DMS79 treated with DMSO at 0.1 percent for 48 hours (cell line): ENCODE data around the gene NCAPH2.
"Not testable (repeated sequence)": the region's sequence is repeated elsewhere in the genome, so short reads cannot be mapped to it uniquely, and the experiment has no call there.

Experiments
- DNase-seq: peaks from one replicate; lab custom pipeline; 2025; lab: John Stamatoyannopoulos, UW

The NCAPH2 gene

DNA sequence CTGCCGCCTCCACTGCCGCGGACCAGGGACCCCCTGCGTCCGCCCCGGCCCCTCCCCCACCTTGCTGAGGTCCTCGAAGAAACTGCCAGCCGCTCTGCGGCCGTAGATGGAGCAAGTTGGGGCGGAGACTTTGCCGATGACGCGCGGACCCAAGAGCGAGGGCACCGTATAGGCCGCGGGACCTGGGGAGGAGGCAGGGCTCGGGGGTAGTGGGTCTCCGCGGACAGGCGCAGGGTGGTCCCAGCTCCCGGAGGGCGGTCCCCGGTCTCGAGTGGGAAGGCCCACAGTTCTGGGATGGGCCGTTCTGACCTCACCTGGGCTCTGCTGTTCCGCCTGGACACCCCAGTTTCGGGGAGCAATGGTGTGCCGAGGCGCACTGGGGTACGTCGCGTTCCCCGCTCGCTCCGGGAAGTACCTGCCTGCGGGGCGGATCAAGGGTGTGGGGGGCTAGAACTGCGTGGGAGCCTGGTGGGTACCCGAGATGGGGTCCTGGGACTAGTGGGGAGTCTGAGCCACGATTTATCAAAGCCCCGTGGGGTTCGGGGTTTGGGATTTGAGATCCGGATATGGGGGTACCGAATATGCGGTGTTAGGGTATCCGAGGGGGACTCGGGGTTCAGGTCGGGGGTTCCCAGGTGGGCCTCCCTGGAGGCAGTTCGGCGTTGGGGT lies 23.0 kb downstream of the NCAPH2 start:
- peak; percentile 27 for DNase-seq

DNA sequence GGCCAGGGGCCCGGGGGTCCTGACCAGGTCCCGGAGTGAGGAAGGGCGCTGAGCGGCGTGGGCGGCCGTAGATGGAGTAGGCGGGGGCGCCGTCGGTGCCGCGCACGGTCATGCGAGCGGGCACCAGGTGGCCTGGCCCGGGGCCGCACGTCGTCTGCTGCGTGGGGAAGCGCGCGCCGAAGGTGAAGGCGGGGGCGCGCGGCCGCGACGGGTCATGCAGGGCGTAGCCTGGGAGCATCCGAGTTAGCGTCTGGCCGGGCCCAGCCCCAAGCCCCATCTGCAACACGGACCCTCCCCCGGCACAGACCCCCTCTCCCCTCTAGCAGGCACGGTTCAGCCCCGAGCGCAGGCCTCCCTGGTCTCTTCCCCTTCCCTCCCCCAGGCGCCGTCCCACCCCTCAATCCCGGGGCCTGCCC lies 23.5 kb downstream of the NCAPH2 start:
- DNase-seq = peak; percentile 7

DNA sequence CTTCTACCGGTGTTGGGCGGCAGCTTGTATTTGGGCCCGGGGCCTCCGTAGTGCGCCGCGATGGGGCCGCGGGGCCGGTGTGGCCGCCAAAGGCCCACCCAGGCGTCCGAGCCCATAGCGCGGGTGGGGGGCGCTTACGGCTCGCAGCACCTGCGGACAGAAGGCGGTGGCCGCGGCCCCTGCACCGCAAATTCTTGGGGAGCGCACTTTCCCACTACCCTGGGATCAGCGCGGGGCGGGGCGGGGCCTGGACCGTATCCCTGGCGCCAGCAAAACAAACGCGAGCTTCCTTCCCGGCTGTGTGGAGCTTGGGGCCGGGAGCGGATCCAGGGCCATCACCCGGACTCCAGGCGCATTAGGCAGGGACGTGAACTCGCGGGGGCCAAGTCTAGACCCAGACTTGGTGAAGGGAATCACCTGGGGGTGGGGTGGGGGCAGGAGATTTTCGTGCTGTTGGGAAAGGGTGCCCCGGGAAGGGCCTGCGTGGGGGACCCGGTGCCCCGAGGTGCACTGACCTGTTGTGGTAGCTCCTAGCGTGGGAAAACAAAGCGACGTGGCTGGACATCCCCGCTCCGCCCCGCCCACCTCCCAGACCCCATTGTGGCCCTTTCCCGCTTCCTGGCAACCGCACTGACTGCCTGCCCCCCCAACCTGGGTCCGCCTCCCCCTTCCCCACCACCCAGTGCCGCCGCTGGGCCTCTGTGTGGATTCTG lies 24.1 kb downstream of the NCAPH2 start:
- DNase-seq = no peak

DNA sequence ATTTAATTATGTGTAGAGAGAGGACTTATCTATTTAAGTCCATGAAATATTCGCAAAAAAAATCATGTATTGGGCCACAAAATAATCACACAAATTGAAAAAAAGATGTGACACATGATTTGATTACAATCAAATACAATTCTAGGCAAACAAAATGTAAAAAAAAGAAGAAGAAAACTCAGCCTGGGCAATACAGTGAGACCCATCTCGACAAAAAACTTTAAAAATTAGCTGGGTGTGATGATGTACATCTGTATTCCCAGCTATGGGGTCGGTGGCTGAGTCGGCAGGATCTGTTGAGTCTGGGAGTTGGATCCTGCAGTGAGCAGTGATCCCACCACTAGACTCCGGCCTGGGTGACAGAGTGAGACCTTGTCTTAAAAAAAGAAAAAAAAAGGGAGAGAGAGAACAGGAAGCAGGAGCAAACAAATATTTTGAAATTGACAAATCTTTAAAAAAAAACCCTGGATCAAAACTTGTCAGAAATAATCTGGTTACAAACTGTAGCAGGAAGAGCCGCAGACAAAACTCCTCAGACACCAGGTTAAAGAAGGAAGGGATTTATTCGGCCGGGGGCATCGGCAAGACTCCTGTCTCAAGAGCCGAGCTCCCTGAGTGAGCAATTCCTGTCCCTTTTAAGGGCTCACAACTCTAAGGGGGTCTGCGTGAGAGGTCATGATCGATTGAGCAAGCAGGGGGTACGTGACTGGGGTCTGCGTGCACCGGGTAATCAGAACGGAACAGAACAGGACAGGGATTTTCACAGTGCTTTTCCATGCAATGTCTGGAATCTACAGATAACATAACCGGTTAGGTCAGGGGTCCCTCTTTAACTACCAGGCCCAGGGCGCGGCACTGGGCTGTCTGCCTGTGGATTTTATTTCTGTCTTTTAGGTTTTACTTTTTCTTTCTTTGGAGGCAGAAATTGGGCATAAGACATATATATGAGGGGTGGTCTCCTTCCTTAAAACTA lies 25.1 kb downstream of the NCAPH2 start:
- DNase-seq = no peak

GRCh38 chr22:50533856-50534711 lies 26.1 kb downstream of the NCAPH2 start:
- DNase-seq = not testable (repeated sequence)

GRCh38 chr22:50535113-50535512 lies 27.1 kb downstream of the NCAPH2 start:
- DNase-seq = no peak

DNA sequence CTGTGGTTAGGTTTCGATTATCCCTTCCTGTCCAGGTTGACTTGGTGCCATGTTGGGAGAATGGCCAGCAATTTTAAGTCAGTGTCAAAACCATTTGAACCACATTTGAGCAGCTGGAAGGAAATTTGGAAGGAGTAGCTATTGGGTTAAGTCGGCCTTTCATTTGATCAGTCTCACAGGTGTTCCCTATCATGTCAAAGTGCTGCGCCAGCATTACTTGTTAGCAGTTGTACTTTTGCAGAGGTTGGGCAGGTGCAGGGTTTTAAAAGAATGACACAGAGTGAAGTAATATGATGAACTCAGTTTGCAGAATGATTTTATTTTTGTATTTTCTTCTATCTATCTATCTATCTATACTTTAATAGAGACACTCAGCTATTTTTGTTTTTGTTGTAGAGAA lies 28.2 kb downstream of the NCAPH2 start:
- DNase-seq = no peak

GRCh38 chr22:50537765-50538164 lies 29.7 kb downstream of the NCAPH2 start:
- DNase-seq = no peak

DNA sequence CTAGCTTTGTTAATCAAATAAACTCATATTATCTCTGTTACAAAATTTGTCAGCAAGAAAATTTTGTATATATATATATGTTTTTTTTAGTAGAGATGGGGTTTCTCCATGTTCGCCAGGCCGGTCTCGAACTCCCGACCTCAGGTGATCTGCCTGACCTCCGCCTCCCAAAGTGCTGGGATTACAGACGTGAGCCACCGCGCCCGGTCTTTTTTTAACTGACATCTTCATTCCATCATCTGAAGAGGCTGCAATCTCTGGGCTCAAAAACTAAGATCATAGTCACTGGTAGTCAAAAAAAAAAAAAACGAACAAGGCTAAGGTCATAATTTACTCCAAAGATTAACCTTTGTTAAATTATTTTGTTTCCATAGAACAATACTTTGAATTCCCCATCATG lies 32.4 kb downstream of the NCAPH2 start:
- DNase-seq = no peak

DNA sequence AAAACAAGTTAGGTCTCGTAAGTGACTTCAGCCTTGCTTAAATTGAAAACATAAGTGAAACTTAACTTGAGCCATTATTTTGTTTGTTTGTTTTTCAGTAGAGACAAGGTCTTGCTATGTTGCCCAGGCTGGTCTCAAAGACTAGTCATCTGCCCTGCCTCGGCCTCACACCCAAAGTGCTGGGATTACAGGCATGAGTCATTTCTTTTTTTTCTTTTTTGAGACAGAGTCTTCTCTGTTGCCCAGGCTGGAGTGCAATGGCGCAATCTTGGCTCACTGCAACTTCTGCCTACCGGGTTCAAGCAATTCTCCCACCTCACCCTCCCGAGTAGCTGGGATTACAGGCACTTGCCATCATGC lies 33.6 kb downstream of the NCAPH2 start:
- DNase-seq = not testable (repeated sequence)

GRCh38 chr22:50542416-50542927 lies 34.4 kb downstream of the NCAPH2 start:
- no peak for DNase-seq

- DNase-seq = peak; percentile 38
Measured at GRCh38 chr22:50544078-50544745, 36.2 kb downstream of the NCAPH2 start.

DNA sequence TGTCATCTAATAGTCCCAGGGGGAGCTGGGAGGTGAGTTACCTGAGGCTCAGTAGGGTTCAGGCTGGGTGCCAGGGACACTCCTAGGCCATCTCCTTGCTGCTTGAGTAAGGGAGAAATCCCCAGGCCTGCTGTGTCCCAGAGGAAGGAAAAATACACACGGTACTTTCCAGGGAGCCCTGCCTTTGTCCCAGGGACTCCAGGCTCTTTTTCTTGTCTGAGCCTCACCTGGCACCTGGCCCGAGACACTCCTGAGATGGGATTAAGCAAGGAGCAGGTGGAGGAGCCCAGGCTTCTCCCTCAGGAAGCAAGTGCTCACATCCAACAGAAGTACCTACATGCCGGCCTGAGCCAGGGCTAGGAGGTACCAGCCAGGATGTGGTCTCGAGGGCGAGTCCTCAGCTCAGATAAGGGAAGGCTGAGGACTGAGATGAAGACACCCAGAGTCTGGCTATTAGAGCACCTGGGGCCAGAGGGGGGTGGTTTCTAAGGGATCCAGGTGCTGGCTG lies 36.8 kb downstream of the NCAPH2 start:
- peak; percentile 58 for DNase-seq

GRCh38 chr22:50545522-50546325 lies 37.7 kb downstream of the NCAPH2 start, which contains the start of gene KLHDC7B:
Gene KLHDC7B, plus strand, starts transcription at chr22:50545899. Its CDS starts 345 bp downstream, at chr22:50546244.
- DNase-seq = no peak

GRCh38 chr22:50546326-50547262 lies 38.6 kb downstream of the NCAPH2 start:
- no peak for DNase-seq

GRCh38 chr22:50547263-50547985 lies 39.4 kb downstream of the NCAPH2 start:
- DNase-seq = no peak

GRCh38 chr22:50548040-50548920 lies 40.3 kb downstream of the NCAPH2 start:
- no peak for DNase-seq
